Spleen (tissue), 11 donors: ENCODE measurements around the gene DUSP15. TPM values are rescaled to one million over a fixed set of nuclear protein-coding genes. Genes with fewer than 3 reads are reported as not detected.
A peak's percentile ranks its signal among the peaks of the same experiment; 100 is the strongest.

Experiments used
- DNase-seq: peaks from one replicate; pipeline ENCODE4 v3.0.0-alpha.2; 2020
- H3K27ac ChIP-seq, 8 donors: fragments of 200-600 bp; sonication (generic) in 7 of 8; 1 replicate in 4 of 8; 2 replicates in 4 of 8; pipeline versions ENCODE4 v1.5.0 to v1.8.0; 2016 to 2021; ENCODE audit warnings: inconsistent platforms in 4 of 8, mild to moderate bottlenecking in 4 of 8, moderate library complexity in 1 of 8
- H3K27me3 ChIP-seq, 7 donors: fragments of 200-600 bp; sonication (generic) in 6 of 7; replicated peaks in 1 of 7; 1 replicate in 4 of 7; 2 replicates in 3 of 7; pipeline versions ENCODE4 v1.5.0 to v1.8.0; 2016 to 2021; ENCODE audit warnings: inconsistent platforms in 3 of 7, mild to moderate bottlenecking in 1 of 7
- H3K36me3 ChIP-seq, 6 donors: fragments of 200-600 bp; sonication (generic) in 5 of 6; 1 replicate in 4 of 6; 2 replicates in 2 of 6; pipeline versions ENCODE4 v1.5.0 to v1.8.0; 2016 to 2021; ENCODE audit warnings: inconsistent platforms in 2 of 6
- H3K4me1 ChIP-seq, 6 donors: fragments of 200-600 bp; sonication (generic) in 5 of 6; 1 replicate in 3 of 6; 2 replicates in 3 of 6; pipeline versions ENCODE4 v1.5.0 to v1.8.0; 2016 to 2021; ENCODE audit warnings: inconsistent platforms in 3 of 6
- H3K4me3 ChIP-seq, 8 donors: fragments of 200-600 bp; sonication (generic) in 7 of 8; 1 replicate in 4 of 8; 2 replicates in 4 of 8; pipeline versions ENCODE4 v1.5.0 to v1.8.0; 2016 to 2021; ENCODE audit warnings: inconsistent platforms in 4 of 8, mild to moderate bottlenecking in 4 of 8, moderate library complexity in 2 of 8
- H3K9me3 ChIP-seq, 8 donors: fragments of 200-600 bp; sonication (generic) in 7 of 8; 1 replicate in 4 of 8; 2 replicates in 4 of 8; pipeline versions ENCODE4 v1.5.0 to v1.8.0; 2016 to 2021; ENCODE audit warnings: inconsistent platforms in 4 of 8
- POLR2A ChIP-seq, 3 donors: fragments of 450-650 bp; IDR thresholded peaks; one replicate each; pipeline ENCODE4 v1.5.1; 2017; ENCODE audit warnings: antibody characterized with exemption in 3 of 3, mild to moderate bottlenecking in 1 of 3
- POLR2AphosphoS5 ChIP-seq, 3 donors: sonication (generic); formaldehyde crosslinking; IDR thresholded peaks; one replicate each; pipeline ENCODE4 v1.5.1; 2017; ENCODE audit warnings: antibody characterized with exemption in 3 of 3
- WGBS, 5 donors: extraction: QIAGEN DNeasy Blood & Tissue Kit in 3 of 5; methylation state at CpG; one replicate each; pipeline versions ENCODE4 v1.1.5 to v1.1.7; 2013 to 2018; 5-methylcytosine and 5-hydroxymethylcytosine counted together
- intact Hi-C: fragments of 100-400 bp; cut with DNase I; formaldehyde crosslinking; loops from one replicate; pipeline ENCODE4 v1.15.0; 2023; ENCODE audit warnings: low total_unique reads
- polyA plus RNA-seq, 3 donors: library from polyadenylated mRNA; stranded (reverse); fragments of 200-250 nt; gene quantifications; one replicate each; pipeline ENCODE4 v1.2.1, GENCODE V29; 2013
- total RNA-seq, 7 donors: library from RNA; depleted of rRNA in 3 of 7; stranded (reverse); fragments of >200 nt in 3 of 7; fragmentation: NEBNext Ultra II Directional in 4 of 7; extraction: Animal tissue kit (Norgen Biotek cat#: 25700) in 4 of 7; gene quantifications; one replicate each; pipeline versions ENCODE4 v1.1.0 to v1.2.1, GENCODE V29; 2016 to 2021
- TF ChIP-seq, protein P1 (sequence below), 11 experiments: fragments of 200-600 bp in 7 of 11; fragments of 450-650 bp in 4 of 11; sonication (generic) in 4 of 11; IDR thresholded peaks in 8 of 11; conservative IDR thresholded peaks in 3 of 11; 1 replicate in 7 of 11; 2 replicates in 4 of 11; pipeline versions ENCODE4 v1.4.0 to v1.8.0; 2016 to 2021; ENCODE audit warnings: antibody characterized with exemption in 11 of 11, inconsistent platforms in 4 of 11, mild to moderate bottlenecking in 1 of 11
- donor health status: healthy with polysubstance abuse.
- donor health status: DM: no; HTN: no; CAD: no; lungs with moderate emphysema.
- donor health status: DM: no; HTN: no; CAD: no.
- donor health status: Bipolar disorder and iron deficiency.
- donor health status: healthy.
- donor health status: DM: no; HTN: no; CAD: no.
- donor health status: DM: yes; HTN: yes; CAD: no.

Gene DUSP15
- total and polyA plus RNA-seq, 10 donors = 0.69 to 7.3 (median 2.3) TPM

DNA sequence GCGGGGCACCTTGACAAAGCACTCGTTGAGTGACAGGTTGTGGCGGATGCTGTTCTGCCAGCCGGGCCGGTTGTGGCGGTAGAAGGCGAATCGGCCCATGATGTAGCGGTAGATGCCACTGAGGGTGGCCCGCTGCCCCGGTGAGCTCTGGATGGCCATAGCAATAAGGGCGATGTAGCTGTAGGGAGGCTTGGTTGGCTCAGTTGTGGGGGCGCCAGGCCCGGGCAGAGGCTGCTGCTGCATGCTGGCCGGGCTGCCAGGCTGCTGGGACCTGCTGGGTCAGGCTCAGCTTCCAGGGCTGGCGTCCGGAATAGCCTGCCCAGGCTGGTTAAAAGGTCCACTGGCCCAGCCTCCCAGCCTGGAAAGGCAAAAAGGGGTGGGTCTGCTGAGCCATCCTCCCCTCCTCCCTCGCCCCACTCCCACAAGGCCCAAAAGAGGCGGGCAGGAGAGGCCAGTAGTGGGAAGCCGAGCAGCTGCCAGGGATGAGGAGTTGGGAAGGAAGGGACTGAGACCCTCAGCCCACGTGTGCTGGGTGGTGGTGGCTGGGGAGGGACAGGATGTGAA, 24.9 kb downstream of the DUSP15 start, which contains the start of gene FOXS1:
Gene FOXS1, minus strand, starts transcription at position 305 of the 564 bp plus-strand sequence. Its CDS starts 62 bp downstream, at position 243.
- WGBS, 5 donors = 65 to 82% (median 76%) methylated on average over 14 to 21 of the region's 21 CpGs
- H3K9me3 ChIP-seq = no peaks in the 10 kb centered on the region
- no peaks in the 10 kb centered on the region for H3K36me3 ChIP-seq
- H3K27me3 ChIP-seq = peaks cover 0 to 22% (median 4%) of the 10 kb centered on the region in 7 donors
- peak; percentile 20 to 67 (median 60) for TF ChIP-seq POLR2AphosphoS5 (IDR thresholded peaks at IDR 0.05)
- no peak for TF ChIP-seq POLR2A (IDR thresholded peaks at IDR 0.05)
- no peak for DNase-seq
- peaks cover 0 to 63% (median 20%) of the 10 kb centered on the region in 6 donors for H3K4me1 ChIP-seq
- intact Hi-C loops = no loop called here
- H3K27ac ChIP-seq = peak within 1 kb of the TSS in 6 of 8 donors; percentile 3 to 65 (median 59)
- H3K4me3 ChIP-seq = peak within 1 kb of the TSS in 6 of 8 donors; percentile 6 to 43 (median 15)

DNA sequence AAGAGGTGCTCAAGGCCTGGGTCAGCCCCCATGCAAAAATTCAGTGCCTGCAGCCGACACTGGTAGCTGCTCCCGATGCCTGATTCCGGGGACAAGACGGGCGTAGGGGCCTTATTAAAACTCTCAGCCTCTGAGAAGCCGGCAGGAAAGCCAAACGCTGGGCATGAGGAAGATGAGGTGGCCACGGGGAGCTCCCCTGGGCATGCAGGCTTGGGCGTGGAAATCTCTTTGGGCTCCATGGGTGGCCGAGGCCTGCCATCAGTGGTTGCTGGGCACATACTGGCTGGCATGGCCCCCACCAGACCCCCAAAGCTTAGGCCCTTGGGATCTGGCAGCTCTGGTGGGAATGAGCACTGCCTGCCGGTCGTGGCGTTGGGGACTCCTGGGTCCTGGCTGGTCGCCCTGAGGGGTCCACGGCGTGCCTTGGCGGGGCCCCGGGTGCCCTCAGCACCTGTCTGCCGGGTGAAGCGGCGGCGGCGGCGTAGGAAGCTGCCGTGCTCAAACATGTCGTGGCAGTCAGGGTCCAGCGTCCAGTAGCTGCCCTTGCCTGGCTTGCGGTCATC, 25.5 kb downstream of the DUSP15 start:
- no peak for DNase-seq
- Histone ChIP-seq H3K4me3 (peak overlapping the region in 6 of 8 donors; percentile 6 to 43 (median 15)), H3K36me3 (no peaks in the 10 kb centered on the region), H3K27me3 (peaks cover 0 to 16% (median 4%) of the 10 kb centered on the region in 7 donors), H3K4me1 (peaks cover 0 to 63% (median 20%) of the 10 kb centered on the region in 6 donors), H3K27ac (peak overlapping the region in 6 of 8 donors; percentile 3 to 65 (median 58)), H3K9me3 (no peaks in the 10 kb centered on the region)
- intact Hi-C loops = no loop called here
- TF ChIP-seq, protein P1, sequence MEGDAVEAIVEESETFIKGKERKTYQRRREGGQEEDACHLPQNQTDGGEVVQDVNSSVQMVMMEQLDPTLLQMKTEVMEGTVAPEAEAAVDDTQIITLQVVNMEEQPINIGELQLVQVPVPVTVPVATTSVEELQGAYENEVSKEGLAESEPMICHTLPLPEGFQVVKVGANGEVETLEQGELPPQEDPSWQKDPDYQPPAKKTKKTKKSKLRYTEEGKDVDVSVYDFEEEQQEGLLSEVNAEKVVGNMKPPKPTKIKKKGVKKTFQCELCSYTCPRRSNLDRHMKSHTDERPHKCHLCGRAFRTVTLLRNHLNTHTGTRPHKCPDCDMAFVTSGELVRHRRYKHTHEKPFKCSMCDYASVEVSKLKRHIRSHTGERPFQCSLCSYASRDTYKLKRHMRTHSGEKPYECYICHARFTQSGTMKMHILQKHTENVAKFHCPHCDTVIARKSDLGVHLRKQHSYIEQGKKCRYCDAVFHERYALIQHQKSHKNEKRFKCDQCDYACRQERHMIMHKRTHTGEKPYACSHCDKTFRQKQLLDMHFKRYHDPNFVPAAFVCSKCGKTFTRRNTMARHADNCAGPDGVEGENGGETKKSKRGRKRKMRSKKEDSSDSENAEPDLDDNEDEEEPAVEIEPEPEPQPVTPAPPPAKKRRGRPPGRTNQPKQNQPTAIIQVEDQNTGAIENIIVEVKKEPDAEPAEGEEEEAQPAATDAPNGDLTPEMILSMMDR (IDR thresholded peaks at IDR 0.05 in 8 of 11, conservative IDR thresholded peaks at IDR 0.05 in 3 of 11) = no peak
- TF ChIP-seq POLR2AphosphoS5 (IDR thresholded peaks at IDR 0.05) = no peak
- TF ChIP-seq POLR2A (IDR thresholded peaks at IDR 0.05) = no peak
- WGBS, 5 donors = 79 to 91% (median 86%) methylated on average over 13 to 28 of the region's 28 CpGs

DNA sequence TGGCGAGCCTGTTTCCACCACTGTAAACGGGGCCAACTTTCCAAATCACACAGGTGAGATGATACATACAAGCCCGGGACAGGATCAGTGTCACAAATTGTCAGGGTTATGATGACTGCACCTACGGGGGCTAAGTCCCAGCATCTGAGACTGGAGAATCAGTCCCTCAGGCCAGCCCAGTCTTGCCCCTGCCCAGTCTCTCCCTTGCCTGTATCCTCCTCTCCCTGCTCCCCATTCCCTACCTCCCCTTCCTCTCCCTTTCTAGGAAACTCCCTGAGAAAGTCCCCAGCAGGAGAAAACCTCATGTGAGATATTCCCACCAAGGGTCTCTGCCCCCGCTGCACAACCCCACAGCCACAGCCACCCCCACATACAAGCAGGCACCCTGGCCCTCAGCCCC, 26.4 kb downstream of the DUSP15 start:
- TF ChIP-seq, protein P1 (IDR thresholded peaks at IDR 0.05 in 8 of 11, conservative IDR thresholded peaks at IDR 0.05 in 3 of 11) = no peak
- no peak for TF ChIP-seq POLR2A (IDR thresholded peaks at IDR 0.05)
- TF ChIP-seq POLR2AphosphoS5 (IDR thresholded peaks at IDR 0.05) = no peak
- no peaks in the 10 kb centered on the region for H3K36me3 ChIP-seq
- WGBS, 5 donors = 81 to 84% (median 82%) methylated on average over 5 of the region's 5 CpGs
- H3K27ac ChIP-seq = peak overlapping the region in 4 of 8 donors; percentile 56 to 65 (median 62)
- peak overlapping the region in 3 of 8 donors; percentile 16 to 43 (median 24) for H3K4me3 ChIP-seq
- no peak for DNase-seq
- no peaks in the 10 kb centered on the region for H3K9me3 ChIP-seq
- intact Hi-C loops = no loop called here
- peaks cover 0 to 70% (median 20%) of the 10 kb centered on the region in 6 donors for H3K4me1 ChIP-seq
- peaks cover 0 to 7% (median 0%) of the 10 kb centered on the region in 7 donors for H3K27me3 ChIP-seq

DNA sequence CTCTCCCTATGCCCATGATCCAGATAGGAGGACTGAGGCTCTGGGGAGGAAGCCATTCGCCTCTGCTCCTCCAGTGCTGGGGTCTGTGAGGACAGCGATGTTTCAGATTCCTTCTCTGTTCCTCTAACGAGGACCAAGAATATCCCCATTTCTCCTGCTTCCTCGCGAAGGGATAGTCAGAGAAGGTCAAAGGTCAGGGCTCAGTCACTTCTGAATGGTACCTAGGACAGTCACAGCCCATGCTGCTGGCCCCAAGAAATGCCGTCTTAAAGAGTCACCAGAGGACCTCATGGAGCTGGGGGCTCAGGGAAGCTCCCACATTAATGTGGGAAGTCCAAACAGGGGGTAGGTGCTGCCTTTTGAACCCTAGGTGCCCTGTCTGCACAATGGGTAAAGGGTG, 27.0 kb downstream of the DUSP15 start:
- Histone ChIP-seq H3K9me3 (no peaks in the 10 kb centered on the region), H3K4me1 (peaks cover 0 to 76% (median 23%) of the 10 kb centered on the region in 6 donors), H3K36me3 (no peaks in the 10 kb centered on the region), H3K4me3 (peak overlapping the region in 1 of 8 donors; percentile 24), H3K27ac (peak overlapping the region in 7 of 8 donors; percentile 16 to 65 (median 56)), H3K27me3 (peaks cover 0 to 2% (median 0%) of the 10 kb centered on the region in 7 donors)
- intact Hi-C loops = no loop called here
- TF ChIP-seq POLR2A (IDR thresholded peaks at IDR 0.05) (no peak), POLR2AphosphoS5 (IDR thresholded peaks at IDR 0.05) (no peak)
- TF ChIP-seq, protein P1 (IDR thresholded peaks at IDR 0.05 in 8 of 11, conservative IDR thresholded peaks at IDR 0.05 in 3 of 11) = no peak
- no peak for DNase-seq
- 78 to 85% (median 83%) methylated on average over 6 of the region's 6 CpGs for WGBS, 5 donors
